Measurements from ENCODE around the gene UFD1. TPM values are rescaled to one million over a fixed set of nuclear protein-coding genes. Genes with fewer than 3 reads are reported as not detected.
A peak's percentile ranks its signal among the peaks of the same experiment; 100 is the strongest.

Gene UFD1
- total and polyA plus RNA-seq, 9 of the 15 experiments (the other 6 are each of a cell fraction or from before 2014, with no cell fraction given) = 238 to 645 (median 363) TPM

DNA sequence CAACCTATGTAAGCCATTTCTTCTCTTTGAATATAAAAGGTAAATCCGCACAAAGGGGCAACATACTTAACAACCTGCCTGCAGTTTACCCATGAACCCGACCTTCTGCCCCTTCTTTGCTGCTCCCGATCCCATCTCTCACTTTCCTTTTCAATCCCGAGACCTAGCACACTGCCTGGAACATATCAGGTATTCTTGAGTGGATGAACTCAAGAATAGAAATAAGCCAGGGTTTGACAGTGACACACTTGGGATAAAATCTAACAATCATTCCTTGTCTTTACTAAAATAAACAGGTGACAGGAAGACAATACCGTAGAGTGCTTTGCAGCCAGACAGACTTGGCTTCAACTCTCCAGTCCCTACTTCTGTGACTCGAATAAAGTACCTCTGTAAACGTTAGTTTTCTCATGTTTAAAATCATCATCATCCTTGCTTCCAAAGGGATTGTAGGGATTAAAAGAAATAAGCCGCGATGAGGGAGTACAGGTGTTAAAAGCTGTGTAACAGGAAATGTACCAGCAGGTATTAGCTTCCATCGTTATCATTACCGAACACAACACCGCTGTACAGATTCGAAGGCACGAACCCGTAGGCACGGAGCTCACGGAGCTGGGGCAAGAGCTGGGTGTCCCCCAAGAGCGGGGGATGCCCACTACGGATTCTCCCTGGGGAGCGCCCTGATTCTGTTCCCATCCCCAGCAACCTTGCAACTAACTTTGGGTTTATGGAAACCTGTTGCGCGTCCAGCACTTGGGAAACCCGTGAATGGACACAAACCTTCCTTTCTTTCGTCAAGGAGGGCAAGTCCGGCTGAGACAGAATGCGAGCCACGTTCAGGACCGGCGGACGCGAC, 720 bp downstream of the UFD1 start (continued):
- TF ChIP-seq ATF1 (CRISPR knock-in tag; IDR thresholded peaks at IDR 0.05) (no peak), ATF1 (tag; IDR thresholded peaks at IDR 0.05) (no peak), MEF2D (tag; conservative IDR thresholded peaks at IDR 0.05; ENCODE audit: low read depth) (no peak), ZNF75A (CRISPR knock-in tag; IDR thresholded peaks at IDR 0.05) (no peak), ZNF24 (IDR thresholded peaks at IDR 0.05) (no peak), FOXA3 (CRISPR knock-in tag; conservative IDR thresholded peaks at IDR 0.05 in 1 of 2, IDR thresholded peaks at IDR 0.05 in 1 of 2) (0 out of 4 replicates have a peak, but pooled peaks of 1 of the 2 experiments have one; percentile 31), TAF9B (IDR thresholded peaks at IDR 0.05; ENCODE audit: partially characterized antibody) (no peak), ZBTB7A (IDR thresholded peaks at IDR 0.05; ENCODE audit: borderline replicate concordance, control insufficient read depth, low read depth, low read length) (no peak), RBBP5 (IDR thresholded peaks at IDR 0.05; ENCODE audit: borderline replicate concordance, insufficient read depth, low read length, poor library complexity, severe bottlenecking) (no peak), FOS (IDR thresholded peaks at IDR 0.05; ENCODE audit: extremely low read depth, insufficient read length) (no peak), SAP30 (IDR thresholded peaks at IDR 0.05; ENCODE audit: borderline replicate concordance, insufficient read depth, low read depth, low read length, poor library complexity, severe bottlenecking) (peak; percentile 97), ELF4 (CRISPR knock-in tag; IDR thresholded peaks at IDR 0.05) (0 out of 2 replicates have a peak, but pooled peaks have one; percentile 28), L3MBTL2 (IDR thresholded peaks at IDR 0.05) (no peak), SIN3B (IDR thresholded peaks at IDR 0.05; ENCODE audit: low read depth) (no peak), CREB1 (IDR thresholded peaks at IDR 0.05) (no peak), CREB1 (CRISPR knock-in tag; IDR thresholded peaks at IDR 0.05) (no peak), ZNF77 (CRISPR knock-in tag; IDR thresholded peaks at IDR 0.05) (no peak), EGR1 (conservative IDR thresholded peaks at IDR 0.05) (no peak), MEIS2 (IDR thresholded peaks at IDR 0.05; ENCODE audit: partially characterized antibody) (no peak), SMAD1 (IDR thresholded peaks at IDR 0.05; ENCODE audit: low read depth, low read length, partially characterized antibody) (no peak), PRMT5 (CRISPR knock-in tag; IDR thresholded peaks at IDR 0.05) (no peak), U2AF2 (optimal IDR thresholded peaks at IDR 0.05; ENCODE audit: low read depth, low read length) (no peak), PTRF (tag; IDR thresholded peaks at IDR 0.05) (0 out of 2 replicates have a peak, but pooled peaks have one; percentile 30), GATA2 (CRISPR knock-in tag; IDR thresholded peaks at IDR 0.05) (no peak), ARID1B (IDR thresholded peaks at IDR 0.05) (no peak), JUNB (CRISPR knock-in tag; conservative IDR thresholded peaks at IDR 0.05) (no peak), BHLHE40 (IDR thresholded peaks at IDR 0.05; ENCODE audit: low read length) (no peak), HDAC1 (IDR thresholded peaks at IDR 0.05) (no peak), GABPB1 (CRISPR knock-in tag; IDR thresholded peaks at IDR 0.05) (no peak), ZNF830 (CRISPR knock-in tag; IDR thresholded peaks at IDR 0.05) (no peak), FOSL1 (tag; conservative IDR thresholded peaks at IDR 0.05) (no peak)
- TF ChIP-seq, protein P1, sequence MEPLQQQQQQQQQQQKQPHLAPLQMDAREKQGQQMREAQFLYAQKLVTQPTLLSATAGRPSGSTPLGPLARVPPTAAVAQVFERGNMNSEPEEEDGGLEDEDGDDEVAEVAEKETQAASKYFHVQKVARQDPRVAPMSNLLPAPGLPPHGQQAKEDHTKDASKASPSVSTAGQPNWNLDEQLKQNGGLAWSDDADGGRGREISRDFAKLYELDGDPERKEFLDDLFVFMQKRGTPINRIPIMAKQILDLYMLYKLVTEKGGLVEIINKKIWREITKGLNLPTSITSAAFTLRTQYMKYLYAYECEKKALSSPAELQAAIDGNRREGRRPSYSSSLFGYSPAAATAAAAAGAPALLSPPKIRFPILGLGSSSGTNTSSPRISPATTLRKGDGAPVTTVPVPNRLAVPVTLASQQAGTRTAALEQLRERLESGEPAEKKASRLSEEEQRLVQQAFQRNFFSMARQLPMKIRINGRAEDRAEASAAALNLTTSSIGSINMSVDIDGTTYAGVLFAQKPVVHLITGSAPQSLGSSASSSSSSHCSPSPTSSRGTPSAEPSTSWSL (CRISPR knock-in tag; IDR thresholded peaks at IDR 0.05; ENCODE audit: borderline replicate concordance) = no peak
